Measurements from ENCODE around the gene MACROD2.
"Not testable (repeated sequence)": the region's sequence is repeated elsewhere in the genome, so short reads cannot be mapped to it uniquely, and the experiment has no call there.

Gene MACROD2

GRCh38 chr20:15794409-15794808 is 1799.1 kb downstream of the MACROD2 start:
- DNase-seq (ENCODE audit: low read depth, low spot score) = no peak

- no peak for DNase-seq (ENCODE audit: low read depth, low spot score)
Observed at GRCh38 chr20:15795305-15796019, 1800.1 kb downstream of the MACROD2 start.

GRCh38 chr20:15799871-15800270 is 1804.6 kb downstream of the MACROD2 start:
- no peak for DNase-seq (ENCODE audit: low read depth, low spot score)

DNA sequence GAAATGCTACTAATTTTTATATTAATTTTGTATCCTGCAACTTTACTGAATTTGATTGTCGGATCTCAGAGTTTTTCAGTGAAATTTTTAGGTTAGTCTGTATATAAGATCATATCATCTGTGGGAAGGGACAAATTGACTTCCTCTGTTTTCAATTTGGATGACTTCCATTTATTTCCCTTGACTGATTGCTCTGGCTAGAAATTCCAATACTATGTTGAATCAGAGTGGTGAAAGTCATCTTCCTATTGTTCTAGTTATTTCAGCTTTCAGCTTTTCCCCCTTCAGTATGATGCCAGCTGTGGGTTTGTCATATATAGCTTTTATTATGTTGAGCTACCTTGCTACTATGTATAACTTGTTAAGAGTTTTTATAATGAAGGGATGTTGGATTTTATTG is 1806.7 kb downstream of the MACROD2 start:
- DNase-seq (ENCODE audit: low read depth, low spot score) = no peak

DNA sequence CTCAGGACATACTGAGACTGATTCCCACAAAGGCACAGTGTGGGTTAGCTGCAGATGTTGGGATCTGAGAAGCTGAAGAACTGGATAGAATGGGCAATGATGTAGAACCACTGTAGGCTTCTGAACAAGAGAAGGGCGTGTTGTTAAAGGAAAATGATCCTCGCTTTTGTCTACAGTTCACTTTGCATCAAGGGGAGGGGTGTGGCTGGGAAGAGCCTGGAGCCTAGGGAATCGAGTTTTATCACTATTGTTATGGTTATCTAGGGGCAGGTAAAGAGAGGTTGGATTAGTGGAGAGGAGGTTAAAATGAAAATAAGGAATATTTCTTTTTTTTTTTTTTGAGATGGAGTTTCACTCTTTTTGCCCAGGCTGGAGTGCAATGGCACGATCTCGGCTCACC is 1809.8 kb downstream of the MACROD2 start:
- no peak for DNase-seq (ENCODE audit: low read depth, low spot score)

GRCh38 chr20:15806105-15806504 is 1810.8 kb downstream of the MACROD2 start:
- DNase-seq (ENCODE audit: low read depth, low spot score) = no peak

GRCh38 chr20:15807271-15807670 is 1812.0 kb downstream of the MACROD2 start:
- DNase-seq (ENCODE audit: low read depth, low spot score) = no peak

- not testable (repeated sequence) for DNase-seq (ENCODE audit: low read depth, low spot score)
Observed at GRCh38 chr20:15807771-15808170, 1812.5 kb downstream of the MACROD2 start.

- DNase-seq (ENCODE audit: low read depth, low spot score) = no peak
Observed at GRCh38 chr20:15811951-15812350, 1816.6 kb downstream of the MACROD2 start.

GRCh38 chr20:15812696-15813095 is 1817.4 kb downstream of the MACROD2 start:
- DNase-seq (ENCODE audit: low read depth, low spot score) = no peak

DNA sequence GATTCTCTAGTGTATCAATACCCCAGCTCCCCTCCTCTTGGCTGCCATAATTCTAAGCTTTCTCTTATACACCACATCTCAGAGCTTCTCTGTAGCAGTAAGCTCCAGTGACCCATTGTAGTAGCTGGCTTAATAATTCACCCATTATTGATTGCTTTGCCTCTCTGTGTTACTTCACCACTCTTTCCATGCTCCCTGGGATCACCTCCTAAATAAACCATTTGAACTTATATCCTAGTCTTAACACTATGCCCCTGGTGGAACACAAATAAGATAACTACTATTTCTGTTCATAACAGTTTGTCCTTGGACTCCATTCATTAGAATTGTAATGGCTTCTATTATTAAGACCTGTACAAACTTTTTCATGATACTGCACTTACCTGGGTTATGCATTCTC is 1819.0 kb downstream of the MACROD2 start:
- no peak for DNase-seq (ENCODE audit: low read depth, low spot score)

DNA sequence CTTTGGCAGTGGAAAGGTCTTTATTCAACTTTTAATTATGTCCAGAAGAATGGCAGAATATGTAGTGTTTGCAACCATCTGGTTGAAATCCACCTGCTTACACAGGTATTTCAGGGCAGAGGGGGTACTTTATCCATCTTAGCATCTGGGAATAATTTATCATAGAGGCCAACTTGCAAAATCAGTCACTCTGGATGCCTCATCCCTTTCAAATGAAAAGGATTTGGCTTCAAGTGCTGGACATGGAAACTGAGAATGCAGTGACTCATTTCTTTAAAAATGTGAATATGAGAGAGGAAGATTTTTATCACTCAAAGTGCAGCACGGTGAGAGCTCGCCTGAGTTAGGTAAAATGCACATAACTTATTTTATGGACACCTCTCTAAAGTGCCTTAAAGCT is 1819.6 kb downstream of the MACROD2 start:
- DNase-seq (ENCODE audit: low read depth, low spot score) = no peak

GRCh38 chr20:15817351-15817750 is 1822.0 kb downstream of the MACROD2 start:
- no peak for DNase-seq (ENCODE audit: low read depth, low spot score)

DNA sequence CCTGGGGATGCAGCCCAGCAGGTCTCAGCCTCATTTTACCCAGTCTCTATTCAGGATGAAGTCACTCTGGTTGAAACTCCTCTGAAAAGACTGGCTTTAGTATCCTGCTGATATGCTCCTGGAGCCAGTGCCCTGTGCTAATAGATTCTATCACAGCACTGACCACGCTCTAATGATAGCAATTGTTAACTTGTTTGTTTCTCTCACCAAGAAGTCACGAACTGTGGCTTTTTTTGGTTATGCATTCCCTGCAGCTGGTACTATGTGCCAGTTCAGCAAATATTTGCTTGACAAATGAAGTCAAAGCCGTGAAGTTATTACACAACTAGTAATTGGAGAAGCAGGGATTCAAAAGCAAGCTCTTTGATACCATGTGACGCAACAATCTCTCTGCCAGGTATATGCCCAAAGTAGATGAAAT is 1823.3 kb downstream of the MACROD2 start:
- DNase-seq (ENCODE audit: low read depth, low spot score) = no peak

- DNase-seq (ENCODE audit: low read depth, low spot score) = no peak
Observed at GRCh38 chr20:15823718-15824117, 1828.4 kb downstream of the MACROD2 start.

- DNase-seq (ENCODE audit: low read depth, low spot score) = no peak
Observed at GRCh38 chr20:15827628-15828027, 1832.3 kb downstream of the MACROD2 start.

DNA sequence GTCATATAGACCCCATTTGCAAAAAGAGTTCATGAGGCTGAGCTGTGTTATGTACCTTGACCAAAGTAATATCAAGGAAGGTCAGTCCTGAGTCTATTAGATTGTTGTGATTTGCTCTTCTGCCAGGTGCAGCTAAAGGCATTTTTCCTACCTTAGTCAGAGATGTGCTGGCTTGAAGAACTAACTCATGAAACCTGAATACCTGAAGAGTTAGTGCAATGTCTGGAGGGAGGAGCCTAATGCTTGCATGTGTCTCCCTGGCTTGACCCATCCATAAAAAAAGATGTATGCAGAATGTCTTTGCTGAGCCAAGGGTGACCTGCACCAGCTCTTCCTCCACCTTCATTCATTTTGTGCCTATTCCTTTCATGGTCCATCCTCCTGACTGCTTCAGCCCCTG is 1835.9 kb downstream of the MACROD2 start:
- DNase-seq (ENCODE audit: low read depth, low spot score) = no peak

DNA sequence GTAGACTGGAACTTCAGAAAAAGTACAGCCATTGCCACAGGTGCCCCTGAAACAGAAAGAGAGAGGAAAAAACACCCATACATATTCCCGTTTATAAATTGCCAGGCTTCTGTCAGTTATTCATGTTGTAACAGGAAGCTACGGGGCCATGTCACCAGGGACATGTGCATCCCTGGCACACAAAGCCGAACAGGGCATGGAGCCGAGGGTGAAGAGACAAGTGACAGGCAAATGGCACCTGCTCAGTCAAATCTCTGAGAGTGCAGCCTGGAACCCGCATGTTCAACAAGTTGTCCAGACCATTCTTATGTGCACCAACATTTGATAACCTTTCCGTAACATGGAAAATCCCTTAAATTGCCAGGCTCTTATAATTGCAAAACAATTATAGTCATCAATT is 1837.2 kb downstream of the MACROD2 start:
- no peak for DNase-seq (ENCODE audit: low read depth, low spot score)

GRCh38 chr20:15834857-15835256 is 1839.5 kb downstream of the MACROD2 start:
- DNase-seq (ENCODE audit: low read depth, low spot score) = no peak

DNA sequence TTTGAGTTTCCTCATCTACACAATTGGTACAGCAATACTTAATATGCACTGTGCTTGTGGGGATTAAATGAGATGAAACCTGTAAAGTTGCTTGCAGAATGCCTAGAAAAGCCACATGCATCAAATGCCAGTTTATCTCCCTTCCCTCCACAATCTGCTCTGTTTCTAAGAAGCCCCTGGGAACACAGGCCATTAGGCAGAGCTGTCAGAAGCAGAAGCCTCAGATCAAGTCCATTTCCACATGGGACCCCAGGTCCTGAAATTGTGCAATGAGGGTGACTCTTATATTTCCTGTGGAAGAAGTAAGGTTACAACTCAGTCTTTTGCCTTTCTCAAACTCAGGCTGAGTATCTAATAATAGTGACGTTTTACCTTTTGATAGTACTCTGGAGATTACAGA is 1840.5 kb downstream of the MACROD2 start:
- DNase-seq (ENCODE audit: low read depth, low spot score) = no peak

DNA sequence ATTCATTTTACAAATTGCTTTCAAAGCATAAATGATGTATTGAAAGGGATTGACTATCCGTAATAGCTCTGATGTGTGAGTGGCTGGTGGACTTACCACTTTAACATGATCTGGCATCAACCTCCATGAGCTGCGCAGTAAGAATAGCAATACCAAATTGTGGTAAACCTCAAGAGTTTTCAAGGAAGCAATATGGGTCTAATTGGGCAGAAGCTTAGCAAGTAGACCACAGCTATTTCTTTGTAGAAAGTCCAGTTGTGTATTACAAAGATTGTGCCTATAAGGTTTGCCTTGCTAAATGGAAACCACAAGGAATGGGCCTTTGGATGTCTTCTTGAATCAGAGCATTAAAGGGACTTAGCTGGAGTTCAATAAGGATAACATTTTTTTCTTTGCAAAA is 1841.3 kb downstream of the MACROD2 start:
- DNase-seq (ENCODE audit: low read depth, low spot score) = no peak

- DNase-seq (ENCODE audit: low read depth, low spot score) = no peak
Observed at GRCh38 chr20:15837563-15837962, 1842.2 kb downstream of the MACROD2 start.

DNA sequence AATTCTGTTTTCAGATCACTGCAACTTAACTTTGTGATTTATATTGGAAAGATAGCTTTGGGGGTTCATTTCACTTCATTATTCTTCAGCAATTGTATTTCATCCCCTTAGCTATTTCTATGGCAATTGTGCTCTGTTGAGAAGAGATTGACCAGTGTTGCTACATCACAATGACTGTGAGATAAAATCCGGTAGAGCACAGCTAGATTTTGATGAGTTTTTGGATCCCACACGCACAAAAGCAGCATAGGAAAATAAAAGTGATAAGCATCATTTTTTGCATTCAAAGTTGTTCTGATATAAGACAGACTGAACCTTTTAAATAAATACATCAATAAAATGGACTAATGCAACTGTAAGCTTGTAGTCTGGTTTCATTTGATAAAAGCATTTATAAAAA is 1843.2 kb downstream of the MACROD2 start:
- no peak for DNase-seq (ENCODE audit: low read depth, low spot score)
